ENCODE measurements around the gene FBP1.

DNA sequence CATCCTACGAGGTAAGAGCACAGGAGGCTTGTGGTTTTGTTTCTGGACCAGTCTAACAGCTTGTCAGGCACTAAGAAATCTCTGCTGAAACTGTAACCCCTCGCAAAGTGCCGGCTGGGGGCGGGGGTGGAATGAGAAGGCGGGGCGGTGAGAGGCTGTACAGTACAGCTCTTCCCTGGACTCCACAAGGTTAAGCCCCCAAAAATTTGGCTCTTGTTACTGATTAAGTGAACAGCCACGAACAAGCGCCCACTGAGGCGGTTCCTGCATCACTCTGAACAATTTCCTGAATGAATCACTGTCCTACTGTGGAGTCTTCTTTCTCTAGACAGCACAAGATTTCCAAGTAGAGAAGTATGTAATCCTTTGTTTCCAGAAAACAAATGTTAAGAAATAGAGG is 52.5 kb downstream of the FBP1 start:
- no peak for TF ChIP-seq POLR2AphosphoS5 (IDR thresholded peaks at IDR 0.05)
- TF ChIP-seq, protein P1, sequence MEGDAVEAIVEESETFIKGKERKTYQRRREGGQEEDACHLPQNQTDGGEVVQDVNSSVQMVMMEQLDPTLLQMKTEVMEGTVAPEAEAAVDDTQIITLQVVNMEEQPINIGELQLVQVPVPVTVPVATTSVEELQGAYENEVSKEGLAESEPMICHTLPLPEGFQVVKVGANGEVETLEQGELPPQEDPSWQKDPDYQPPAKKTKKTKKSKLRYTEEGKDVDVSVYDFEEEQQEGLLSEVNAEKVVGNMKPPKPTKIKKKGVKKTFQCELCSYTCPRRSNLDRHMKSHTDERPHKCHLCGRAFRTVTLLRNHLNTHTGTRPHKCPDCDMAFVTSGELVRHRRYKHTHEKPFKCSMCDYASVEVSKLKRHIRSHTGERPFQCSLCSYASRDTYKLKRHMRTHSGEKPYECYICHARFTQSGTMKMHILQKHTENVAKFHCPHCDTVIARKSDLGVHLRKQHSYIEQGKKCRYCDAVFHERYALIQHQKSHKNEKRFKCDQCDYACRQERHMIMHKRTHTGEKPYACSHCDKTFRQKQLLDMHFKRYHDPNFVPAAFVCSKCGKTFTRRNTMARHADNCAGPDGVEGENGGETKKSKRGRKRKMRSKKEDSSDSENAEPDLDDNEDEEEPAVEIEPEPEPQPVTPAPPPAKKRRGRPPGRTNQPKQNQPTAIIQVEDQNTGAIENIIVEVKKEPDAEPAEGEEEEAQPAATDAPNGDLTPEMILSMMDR (IDR thresholded peaks at IDR 0.05) = no peak
